SU-DHL-6 (cell line): Measurements from ENCODE around the gene STX10.

Source experiments
- CTCF ChIP-seq: fragments of 200-600 bp; sonication (generic); IDR thresholded peaks from one replicate; pipeline ENCODE4 v1.5.1; 2017; ENCODE audit warnings: antibody characterized with exemption, mild to moderate bottlenecking, low read length, moderate library complexity; ENCODE audit not compliant: insufficient read depth, poor library complexity, severe bottlenecking
- EZH2phosphoT487 ChIP-seq: fragments of 200-600 bp; sonication (generic), shearing (Covaris generic); conservative IDR thresholded peaks from 2 replicates; pipeline ENCODE4 v1.6.1; 2018; ENCODE audit warnings: mild to moderate bottlenecking, antibody characterized with exemption, low read length, moderate library complexity, mixed read lengths

- no peak for TF ChIP-seq CTCF
- no peak for TF ChIP-seq EZH2phosphoT487
Measured at GRCh38 chr19:13120031-13120430, 30.1 kb downstream of the STX10 start.
